GM15510 (cell line): ENCODE data around the gene KCNJ9.

Experiments used
- POLR2A ChIP-seq: IDR thresholded peaks from 3 replicates; pipeline ENCODE4 v1.6.1; 2011; ENCODE audit warnings: borderline replicate concordance; ENCODE audit not compliant: insufficient read length; ENCODE audit errors: extremely low read depth

Gene KCNJ9

DNA sequence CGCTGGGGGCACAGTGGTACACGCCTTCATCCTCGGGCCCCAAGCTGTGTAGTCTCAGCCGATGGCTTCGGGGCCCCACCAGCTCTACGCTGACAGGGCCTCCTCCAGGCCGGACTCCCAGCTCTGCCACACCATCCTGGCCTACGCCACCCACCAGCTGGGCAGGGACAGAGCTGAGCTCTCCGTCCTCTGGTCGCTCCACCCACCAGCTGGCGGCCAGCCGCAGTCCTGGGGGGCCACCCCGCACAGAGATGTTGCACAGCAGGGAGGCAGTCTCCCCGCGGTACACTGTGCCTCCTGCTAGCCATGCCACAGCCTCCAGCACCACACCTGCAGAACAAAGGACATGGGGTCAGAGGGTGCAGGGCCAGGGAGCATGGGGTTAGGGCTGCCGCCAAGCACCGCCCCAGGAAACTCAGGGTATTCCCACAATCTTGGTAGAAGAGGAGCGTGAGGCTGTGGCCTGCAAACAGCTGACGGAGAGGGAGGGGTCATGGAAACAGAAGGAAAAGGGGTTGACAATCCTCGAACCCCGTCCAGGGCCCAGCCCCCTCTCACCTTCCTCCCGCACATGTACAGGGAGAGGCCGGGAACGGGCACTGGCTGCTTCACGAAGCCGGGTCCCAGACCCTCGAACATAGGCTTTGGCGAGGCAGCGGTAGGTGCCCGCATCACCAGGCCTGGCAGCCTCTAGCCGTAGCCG, 11.2 kb downstream of the KCNJ9 start:
- no peak for TF ChIP-seq POLR2A

DNA sequence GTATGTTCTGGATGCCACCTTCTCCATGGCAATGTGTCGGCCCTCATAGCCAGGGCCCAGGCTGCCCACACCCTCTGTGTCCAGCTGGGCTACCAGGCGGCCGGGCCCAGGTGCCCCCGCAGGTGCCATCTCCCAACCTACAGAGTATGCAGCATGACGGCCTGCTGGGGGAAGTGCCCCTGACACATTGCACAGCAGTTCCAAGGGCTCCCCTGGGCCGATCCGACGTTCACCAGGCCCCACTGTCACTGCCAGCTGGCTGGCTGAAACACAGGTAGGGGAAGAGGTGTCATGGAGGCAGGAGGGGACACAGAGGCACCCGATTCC, 11.7 kb downstream of the KCNJ9 start:
- no peak for TF ChIP-seq POLR2A

DNA sequence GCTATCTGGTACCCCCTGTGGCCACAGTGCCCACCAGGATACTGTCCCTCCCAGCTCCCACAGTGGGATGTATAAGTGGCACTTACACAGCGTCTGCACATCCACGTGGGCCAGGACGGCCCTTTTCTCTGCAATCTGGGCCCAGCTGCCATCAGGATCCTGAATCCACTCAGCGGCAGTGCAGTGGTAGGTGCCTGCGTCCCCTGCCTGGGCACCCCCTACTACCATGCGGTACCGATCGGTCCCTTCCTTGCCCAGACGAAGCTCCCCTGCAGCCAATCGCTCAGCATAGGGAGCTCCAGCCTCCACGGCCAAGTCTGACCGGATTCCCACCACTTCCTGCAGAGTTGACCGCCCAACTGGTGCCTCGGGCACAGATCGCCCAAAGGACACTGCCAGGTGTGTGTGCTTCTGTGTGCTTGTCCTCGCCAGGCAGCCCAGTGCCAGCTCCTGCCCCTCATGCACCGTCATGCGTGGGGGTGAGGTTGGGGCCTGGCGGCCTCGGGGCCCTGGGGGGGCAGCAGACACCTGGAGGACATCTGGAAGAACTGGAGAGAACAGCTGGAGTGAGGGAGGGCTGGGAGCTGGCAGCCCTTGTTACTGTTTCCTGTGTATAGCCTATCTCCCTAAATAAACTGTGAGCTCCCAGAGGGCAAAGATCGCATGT, 12.4 kb downstream of the KCNJ9 start:
- no peak for TF ChIP-seq POLR2A

DNA sequence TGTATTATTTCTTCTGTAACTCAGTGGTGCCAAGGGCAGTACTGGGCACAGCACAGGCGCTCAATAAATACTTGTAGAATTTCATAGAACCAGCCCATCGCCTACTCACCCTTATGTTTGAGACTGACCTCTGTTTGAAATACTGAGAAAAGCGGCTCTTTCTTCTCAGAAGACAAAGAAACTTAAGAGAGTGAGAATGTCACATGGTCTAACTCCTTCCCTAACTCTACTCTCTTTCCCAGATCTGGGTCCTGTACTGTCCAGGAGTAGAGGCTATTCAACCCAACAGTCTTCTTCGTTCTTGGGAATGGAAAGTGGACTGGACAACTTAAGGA, 12.9 kb downstream of the KCNJ9 start:
- TF ChIP-seq POLR2A: no peak

DNA sequence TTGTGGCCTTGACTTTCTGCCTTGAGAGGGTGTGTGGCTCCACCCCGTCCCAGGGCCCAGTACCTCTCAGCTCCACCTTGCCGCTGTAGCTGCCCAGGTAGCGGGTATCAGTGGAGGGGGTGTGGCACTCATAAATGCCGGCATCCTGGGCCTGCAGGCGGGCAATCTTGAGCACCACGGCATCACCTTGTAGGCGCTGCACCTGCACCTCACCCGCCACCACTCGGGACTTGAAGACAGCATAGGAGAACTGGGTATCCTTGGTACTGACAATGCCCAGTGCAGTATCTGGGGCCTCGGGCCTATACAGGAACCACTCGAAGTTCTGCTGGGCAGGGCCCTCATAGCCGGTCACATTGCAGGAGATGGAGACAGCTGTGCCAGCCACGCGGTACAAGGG, 13.5 kb downstream of the KCNJ9 start:
- no peak for TF ChIP-seq POLR2A

DNA sequence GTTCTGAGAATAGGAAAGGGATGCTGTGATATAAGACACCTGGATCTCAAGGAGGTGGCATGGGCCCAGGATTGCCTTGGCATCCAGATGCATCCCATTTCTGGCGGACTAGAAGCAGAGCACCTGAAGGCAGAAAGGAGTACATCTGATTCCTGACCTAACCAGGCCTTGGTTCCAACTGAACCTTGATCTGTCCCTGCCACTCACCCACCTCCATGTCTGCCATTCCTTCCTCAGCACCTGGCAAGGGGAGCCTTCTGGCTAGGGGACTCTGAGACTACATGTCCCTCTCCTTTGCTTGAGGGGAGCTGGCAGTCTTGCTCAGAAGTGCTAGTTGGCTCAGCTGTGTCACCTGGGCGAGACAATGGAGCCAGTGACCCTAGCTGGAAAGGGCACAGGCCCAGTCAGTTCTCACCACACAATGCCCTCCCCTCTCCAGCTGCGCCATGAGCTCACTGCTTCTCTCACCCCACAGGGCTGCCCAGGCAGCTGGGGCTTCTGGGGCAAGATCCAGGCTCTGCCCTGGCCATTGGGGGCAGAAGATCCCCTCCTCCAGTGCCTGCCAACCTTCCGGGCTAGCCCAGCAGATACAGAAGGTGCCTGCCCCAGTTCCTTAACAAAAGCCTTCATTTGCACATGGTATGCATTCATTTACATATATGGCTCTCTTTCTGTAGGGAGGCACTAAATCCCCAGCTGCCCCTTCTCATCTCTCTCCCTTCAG, 14.2 kb downstream of the KCNJ9 start:
- no peak for TF ChIP-seq POLR2A

DNA sequence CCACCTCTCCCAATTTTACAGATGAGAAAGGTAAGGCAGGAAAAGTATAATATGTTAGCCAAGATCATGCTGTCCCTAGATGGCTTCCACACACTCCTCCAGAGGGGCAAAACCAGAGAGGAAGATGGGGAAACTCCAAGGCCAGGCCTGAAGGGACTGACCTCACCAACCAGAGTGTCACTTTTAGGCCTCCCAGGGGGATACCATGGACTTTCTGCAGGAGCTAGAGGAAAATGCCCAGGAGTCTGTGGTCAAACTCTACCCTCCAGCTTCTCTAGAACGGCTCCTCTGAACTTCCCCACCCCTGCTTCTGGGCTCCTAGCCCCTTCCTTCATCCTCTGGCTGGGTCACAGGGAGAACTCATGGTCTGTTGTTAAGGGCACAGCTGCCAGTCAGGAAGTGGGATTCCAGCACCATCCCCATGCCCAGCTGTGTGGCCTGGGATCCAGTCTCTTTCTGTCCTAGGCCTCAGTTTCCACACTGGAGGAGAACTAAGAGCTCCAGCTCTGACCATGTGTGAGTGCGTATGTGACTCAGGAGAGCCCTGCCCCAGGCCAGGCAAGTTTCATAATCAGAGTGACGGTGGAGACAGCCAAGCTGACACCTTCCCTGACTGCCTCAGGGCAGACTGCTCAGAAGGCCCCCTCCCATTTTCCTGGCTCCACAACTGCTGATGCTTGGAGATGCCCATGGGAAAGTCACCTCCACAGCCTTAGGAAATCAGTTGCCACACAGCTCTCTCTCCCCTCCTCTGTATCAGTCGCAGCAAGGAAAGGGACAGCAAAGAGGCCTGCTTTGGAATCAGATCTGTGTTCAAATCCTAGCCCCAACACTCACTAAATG, 15.2 kb downstream of the KCNJ9 start:
- TF ChIP-seq POLR2A: no peak

DNA sequence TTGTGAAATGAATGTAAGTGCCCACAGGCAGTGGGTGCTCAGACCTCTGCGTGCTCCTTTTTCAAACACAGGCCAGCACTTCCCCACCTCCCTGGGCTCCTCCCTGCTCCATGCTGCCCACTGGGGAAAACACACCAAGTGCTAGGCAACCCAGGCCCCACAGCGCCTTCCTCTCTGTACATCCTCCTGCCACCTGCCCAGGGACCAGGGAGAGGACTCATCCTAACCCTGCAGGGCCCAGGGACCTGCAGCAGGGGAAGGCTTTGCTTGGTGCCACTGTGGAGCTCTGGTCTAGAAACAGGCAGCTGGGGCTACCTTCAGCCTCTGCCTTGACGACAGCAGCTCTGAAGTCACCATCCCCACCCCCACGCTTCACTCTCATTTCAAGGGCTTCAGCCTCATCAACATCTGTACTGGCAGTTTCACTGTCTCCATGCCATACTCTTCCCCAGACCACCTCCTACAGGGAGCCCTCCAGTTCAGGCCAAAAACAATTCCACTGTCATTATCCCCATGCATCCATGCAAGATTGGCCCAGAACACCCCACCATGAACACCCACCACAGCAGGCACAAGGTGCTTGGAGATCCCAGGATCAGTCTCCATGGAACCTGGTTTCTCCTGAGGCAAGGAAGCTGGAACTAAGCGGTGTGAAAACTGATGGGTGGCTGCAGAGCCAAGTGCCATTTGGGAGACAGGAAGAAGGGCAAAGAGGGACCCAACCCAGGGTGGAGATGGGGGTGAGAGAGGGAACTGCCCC, 16.0 kb downstream of the KCNJ9 start:
- TF ChIP-seq POLR2A: no peak

DNA sequence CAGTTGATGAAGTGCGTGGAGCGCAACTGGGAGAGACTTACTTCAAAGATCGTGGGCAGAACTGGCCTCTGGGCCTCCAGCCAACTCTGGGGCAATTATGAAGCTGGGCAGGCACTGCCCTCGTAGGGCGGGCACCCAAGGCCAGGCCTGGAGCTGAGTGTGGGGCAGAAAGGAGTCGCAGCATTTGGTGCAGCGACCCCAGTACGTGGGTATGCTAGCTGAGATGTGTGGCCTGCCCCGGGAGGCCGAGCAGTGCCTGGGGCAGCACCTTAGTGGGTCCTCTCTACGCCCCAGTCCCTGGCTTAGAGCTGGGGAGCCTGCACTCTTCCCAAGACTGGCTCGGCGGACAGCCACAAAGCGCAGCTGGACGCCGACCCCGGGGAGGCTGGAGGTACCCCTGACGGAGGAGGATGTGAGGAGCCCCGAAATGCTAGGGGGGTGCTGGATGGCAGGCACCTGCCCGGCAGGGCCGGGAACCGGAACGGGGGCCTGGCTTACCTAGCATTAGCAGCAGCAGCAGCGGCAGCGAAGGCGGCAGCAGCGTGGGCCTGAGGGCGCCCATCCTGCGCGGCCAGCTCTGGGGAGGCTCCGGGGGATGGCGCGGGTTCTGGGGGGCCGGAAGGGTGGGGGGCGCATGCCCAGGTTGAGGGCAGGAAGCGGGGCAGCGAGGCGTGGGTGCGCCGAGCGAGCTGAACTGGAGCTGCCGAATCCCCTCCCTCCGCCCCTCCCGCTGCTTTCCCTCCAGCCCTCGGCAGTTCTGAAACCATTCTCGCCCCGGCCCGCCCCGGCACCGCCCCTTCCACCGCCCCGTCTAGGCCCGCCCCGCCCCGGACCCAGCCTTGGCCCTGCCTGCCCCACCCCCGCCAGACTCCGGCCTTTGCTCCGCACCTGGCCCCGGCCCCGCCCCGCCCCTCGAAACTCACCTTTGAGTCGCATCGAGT, 16.8 kb downstream of the KCNJ9 start, which contains the start of gene IGSF8:
IGSF8 (minus strand) TSS at position 709 of the 941 bp plus-strand sequence; CDS start at position 562, 147 bp downstream.
- TF ChIP-seq POLR2A: peak; percentile 41

DNA sequence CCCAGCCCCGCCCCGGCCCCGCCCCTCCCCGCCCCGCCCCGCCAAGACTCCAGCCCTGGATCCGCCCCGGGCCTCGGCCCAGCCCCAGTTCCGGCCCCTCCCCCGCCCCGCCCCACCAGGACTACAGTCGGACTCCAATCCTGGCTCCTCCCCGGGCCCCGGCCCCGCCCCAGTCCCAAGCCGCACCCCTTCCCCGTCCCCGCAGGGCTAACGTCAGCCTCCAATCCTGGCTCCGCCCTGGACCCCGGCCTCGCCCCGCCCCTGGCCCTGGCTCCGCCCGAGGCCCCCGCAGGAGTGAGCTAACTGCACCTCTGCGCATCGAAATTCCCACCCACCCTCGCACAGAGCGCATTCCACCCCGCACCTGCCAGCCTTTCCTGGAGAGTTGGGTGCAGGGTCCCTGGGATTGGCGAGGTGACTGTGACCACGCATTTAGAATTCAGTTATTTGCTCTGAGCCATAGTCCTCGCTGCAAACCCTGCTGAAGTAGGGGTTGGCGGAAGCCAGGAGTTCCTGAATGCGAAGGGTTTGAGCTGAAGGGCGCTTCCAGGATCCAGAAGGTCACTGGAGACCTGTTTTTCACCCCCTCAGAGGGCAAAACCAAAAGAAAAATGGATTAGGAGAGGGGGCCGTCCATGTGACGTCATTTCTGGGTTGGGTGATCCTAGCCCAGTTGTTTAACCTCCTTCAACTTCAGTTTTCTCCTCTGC, 17.7 kb downstream of the KCNJ9 start:
- peak; percentile 45 for TF ChIP-seq POLR2A

DNA sequence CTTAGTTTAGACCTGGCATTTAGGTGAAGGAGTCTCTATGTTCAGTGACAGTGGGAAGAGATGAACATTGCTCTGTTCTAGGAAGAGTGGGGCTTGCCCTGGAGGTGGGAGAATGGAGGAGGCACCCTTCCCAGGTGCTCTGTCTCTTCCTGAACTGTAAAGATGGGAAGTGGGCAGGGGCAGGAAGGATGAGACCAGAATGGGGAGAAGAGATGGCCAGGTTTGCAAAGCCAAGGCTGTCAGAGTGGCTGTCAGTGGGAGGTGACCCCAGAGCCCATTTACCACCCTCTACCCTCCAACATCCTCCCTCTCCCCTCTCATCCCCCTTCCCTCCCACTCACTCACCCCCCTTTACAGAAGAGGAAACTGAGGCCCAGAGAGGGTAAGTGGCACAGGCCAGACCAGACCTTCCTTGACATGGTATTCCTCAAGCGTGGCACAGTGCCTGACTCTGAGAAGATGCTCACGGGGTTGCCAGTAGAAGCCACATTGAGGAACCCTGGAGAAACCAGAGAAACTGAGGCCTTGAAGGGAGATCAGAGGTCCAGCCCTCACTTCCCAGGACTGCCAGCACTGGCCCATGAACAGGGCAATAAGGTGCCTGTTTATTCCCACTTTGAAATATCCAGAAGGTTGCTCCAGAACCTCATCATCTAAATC, 18.5 kb downstream of the KCNJ9 start:
- no peak for TF ChIP-seq POLR2A

DNA sequence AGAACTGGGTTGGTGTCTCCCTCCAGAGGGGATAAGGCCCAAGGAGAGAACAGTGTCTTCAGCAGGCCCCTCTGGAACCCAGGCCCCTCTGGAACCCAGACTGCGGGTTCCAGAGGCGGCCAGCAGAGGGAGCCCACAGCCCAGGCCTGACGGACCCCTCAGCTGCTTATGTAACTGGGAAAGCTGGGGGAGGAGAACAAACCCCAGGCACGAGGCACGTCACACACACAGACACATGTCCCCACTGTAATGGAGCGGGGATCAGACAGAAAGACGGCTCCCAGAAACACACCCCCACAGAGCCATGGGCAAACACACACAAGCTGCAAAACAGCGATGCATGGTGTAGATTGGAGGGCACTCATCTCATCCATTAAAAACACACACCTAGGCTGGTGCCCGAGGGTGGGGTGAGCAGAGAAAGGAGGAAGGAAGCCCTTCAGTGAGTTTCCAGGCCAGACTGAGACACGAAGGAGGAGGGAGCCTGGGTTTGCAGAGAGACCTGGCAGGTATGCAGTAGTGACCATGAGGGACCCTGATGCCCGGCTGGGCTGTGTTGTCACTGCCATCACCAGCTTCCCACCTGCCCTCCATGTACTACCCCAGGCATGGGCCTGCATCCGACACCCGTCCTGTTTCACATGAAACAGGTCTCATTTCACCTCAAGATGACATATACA, 19.8 kb downstream of the KCNJ9 start:
- no peak for TF ChIP-seq POLR2A
